GM21526 (cell line): ENCODE data around the gene JAZF1.
"Not testable (repeated sequence)": the region's sequence is repeated elsewhere in the genome, so short reads cannot be mapped to it uniquely, and the experiment has no call there.

Experiments used
- ATAC-seq: cut with Tn5 transposase; IDR thresholded peaks from one replicate; pipeline ENCODE4 v1.9.1; 2021; ENCODE audit warnings: moderate library complexity; ENCODE audit not compliant: unreplicated experiment, low FRiP score

Gene JAZF1

DNA sequence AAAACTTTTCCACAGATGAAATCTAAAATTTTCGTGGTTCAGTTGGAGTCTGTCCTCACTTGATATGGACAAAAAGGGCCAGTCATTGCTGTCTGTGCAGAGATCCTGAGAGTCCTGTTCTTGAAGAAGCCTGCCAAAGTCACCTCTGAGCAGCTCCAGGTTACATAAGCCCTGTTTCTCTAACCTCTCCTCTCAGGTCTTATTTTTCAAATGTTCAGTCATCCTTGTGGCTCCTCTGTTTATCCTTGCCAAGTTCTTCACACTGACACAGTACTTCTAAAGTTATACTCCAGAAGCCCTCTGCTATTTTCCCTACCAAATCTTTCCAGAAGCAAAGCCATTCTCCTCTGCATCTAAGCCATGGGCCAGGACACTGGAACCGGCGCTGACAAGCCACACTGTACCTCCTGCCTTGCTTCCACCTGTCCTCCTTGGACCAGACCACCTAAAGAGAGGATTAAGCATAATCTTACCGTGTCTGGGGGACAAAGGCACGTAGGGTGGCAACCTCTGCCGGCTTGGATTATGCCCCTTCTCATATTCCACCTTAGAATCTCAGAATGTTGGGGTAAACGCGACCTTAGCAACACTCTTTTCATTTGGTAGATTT is 161.6 kb downstream of the JAZF1 start:
- no peak for ATAC-seq

DNA sequence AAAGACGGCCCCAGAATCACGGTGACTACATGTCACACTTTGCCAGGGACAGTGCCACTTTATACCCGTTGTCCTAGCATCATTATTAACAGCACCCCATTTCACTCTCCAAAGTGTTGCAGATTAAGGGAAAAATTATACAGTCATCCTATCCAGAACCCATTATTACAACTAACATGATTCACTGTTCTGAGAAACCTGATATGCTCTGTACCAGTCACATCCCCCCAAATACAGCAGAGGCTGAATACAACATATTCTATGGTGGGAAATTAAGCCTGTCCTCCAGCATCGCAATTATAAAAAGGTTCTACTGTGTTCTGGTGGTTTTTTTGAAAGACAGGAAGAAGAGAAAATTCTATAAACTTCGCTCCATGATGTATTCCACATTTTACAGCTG is 162.1 kb downstream of the JAZF1 start:
- ATAC-seq: no peak

DNA sequence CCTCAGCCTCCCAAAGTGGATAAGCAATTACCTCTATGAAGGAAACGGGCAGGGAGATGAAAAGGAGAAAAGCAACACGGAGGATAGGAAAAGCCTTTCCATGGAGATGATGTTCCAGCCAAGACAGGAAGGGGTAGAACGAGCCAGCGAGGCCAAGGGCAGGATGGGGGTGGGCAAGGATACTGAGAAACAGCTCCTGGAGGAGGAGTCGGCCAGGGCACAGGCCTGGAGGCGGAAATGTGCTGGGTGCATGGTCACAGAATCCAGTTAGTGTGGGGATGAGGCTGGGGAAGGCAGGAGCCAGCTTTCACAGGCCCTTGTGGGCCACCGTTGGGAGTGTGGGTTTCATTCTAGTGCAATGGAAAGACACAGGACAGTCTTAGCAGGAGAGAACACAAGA is 162.6 kb downstream of the JAZF1 start:
- no peak for ATAC-seq

DNA sequence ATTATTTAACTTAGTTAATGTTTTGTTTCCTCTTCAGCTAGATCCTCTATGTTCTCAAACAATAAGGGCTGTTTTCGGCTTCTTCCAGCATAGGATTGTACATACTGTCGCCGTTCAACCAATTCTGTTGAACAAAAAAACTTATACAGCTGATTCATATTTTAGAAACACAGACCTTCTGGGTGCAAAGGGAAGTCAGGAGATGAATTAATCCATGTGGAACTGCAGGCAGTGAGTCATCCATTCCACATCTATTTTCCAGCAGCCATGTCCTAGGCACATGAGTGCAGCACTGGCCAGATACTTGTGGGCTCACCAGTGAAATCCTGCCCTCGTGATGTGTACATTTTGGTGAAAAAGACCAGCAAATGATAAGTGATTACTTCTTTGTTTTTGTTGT is 163.2 kb downstream of the JAZF1 start:
- ATAC-seq: no peak

DNA sequence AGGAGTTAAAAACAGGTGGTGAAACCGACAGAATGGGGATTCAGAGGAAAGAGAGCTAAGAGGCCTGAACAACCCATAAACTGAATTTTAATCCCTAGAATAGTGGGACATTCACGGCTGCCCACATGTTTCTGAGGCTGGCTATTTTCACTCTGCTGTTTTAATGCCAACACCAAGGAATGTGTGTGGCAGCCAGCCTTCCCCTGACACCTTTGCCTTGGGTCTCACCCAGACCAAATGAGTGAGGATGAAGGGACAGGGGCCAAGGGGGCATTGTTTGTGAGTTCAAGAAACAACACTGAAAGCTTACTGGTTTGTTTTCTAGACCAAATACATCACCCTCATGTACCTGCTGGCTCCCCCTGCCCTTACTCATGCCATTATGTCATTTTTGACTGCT is 164.3 kb downstream of the JAZF1 start:
- ATAC-seq: no peak

DNA sequence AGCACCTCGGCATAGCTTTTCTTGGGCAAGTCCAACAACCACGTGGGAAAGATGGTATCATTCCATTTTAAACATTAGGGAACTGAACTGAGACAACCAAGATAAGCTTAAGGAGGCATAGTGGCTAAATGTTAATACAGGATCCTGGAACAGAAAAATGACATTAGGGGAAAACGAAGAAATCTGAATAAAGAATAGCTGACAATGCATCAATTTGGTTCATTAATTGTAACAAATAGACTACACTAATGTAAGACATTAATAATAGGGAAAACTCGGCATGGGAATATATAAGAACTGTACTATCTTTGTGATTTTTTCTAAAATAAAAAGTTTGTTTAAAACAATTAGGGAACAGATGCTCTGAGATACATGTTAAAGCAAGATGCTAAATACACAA is 165.4 kb downstream of the JAZF1 start:
- ATAC-seq: no peak

DNA sequence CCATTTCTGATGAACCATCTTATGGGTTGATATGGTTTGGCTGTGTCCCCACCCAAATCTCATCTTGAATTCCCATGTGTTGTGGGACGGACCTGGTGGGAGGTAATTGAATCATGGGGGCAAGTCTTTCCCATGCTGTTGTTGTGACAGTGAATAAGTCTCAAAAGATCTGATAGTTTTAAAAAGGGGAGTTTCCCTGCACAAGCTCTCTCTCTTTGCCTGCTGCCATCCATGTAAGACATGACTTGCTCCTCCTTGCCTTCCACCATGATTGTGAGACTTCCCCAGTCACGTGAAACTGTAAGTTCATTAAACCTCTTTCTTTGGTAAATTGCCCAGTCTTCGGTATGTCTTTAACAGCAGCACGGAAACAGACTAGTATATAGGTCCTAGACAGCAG is 166.3 kb downstream of the JAZF1 start:
- not testable (repeated sequence) for ATAC-seq

DNA sequence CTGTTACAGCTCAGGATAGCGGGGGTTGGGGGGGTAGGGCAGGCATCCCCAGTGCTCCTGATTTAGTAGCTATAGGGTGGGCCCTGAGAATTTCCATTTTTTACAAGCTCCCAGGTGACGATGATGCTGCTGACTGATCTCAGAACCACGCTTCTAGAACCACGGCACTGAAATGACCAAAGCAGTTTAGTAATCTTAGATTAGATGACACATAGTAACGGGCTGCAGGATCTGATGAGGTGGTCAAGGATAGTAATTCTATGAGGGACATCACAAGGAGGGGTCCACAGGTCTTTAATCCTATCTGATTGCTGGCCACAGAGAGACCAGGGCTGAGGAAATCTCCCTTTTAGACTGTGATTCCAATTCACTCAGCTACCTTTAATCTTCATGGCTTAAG is 167.2 kb downstream of the JAZF1 start:
- ATAC-seq: no peak

DNA sequence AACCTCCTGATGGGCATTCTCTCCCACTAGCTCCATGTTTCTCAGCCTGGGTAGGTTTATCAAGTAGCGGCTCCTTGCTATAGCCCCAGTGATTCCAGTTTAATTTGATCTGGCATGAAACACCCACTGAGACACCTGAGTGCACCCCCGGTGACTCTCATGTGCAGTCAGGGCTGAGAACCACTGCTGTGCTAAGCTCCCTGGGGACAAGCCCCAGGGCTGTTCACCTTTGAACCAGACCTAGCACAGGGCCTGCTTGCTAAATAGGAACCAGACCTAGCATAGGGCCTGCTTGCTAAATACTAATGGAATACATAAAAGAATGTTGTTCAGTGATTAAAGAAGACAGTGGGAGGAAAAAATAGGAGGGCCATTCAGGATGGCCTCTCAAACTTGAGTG is 167.6 kb downstream of the JAZF1 start:
- ATAC-seq: no peak

DNA sequence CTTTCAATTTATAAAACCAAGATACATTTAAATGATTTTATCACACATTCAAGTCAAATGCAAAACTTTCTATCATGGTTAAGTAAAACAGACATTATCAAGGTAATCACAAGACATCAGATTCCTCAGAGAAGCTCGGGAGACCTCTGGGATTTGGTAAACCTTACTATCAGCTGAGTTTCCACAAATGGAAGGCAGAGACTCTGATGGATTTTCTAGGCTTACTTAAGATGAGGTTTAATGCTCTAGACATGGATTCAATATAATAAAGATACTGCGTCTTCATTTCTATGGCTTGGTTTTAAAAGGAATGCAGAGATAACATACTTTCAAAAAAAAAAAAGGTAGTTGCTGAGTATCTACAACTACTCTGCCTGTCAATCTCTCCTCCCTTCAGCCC is 171.7 kb downstream of the JAZF1 start:
- no peak for ATAC-seq

DNA sequence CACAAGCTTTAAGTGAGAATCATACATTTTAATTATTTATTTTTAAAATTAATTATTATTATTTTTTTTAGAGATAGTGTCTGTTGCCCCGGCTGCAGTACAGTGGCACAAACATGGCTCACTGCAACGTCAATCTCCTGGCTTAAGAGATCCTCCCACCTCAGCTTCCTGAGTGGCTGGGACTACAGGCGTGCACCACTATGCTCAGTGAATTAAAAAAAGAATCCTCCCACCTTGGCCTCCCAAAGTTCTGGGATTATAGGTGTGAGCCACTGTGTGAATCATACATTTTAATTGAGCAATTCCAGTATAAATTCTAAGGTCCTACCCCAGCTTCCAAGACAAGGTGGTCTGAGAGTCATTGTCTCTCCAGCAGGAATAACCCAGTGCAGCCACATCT is 172.4 kb downstream of the JAZF1 start:
- ATAC-seq: no peak

DNA sequence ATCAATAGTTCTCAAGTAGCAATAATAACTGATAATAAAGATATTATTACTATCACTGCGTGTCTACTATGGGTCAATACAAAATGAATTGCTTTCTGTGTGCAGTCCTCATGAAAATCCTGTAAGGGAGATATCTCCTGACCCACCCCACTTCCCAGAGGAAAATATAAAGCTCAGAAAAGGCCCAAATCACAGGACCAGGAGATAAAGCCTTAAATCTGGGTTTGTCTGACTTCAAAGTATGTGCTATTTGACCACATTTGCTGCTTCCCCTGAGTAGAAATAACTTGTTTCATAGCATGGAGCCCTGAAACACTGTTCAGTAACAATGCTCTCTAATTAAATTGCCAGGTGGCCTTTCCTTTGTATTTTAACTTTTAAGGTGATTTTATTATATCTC is 174.1 kb downstream of the JAZF1 start:
- ATAC-seq: no peak

DNA sequence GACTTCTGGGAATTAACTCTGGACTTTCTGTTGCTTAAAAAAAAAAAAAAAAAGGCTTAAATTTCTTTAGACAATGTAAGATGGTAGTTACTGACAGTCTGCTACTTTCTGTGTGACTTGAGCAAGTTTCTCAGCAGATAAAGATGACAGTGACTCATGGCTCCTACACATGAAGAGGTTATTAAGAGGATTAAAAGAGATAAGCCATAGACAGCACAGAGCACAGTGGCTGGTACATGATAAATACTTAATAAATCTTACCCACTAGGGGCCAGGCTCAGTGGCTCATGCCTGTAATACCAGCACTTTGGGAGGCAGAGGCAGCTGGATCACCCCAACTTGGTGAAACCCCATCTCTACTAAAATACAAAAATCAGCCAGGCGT is 174.8 kb downstream of the JAZF1 start:
- no peak for ATAC-seq

DNA sequence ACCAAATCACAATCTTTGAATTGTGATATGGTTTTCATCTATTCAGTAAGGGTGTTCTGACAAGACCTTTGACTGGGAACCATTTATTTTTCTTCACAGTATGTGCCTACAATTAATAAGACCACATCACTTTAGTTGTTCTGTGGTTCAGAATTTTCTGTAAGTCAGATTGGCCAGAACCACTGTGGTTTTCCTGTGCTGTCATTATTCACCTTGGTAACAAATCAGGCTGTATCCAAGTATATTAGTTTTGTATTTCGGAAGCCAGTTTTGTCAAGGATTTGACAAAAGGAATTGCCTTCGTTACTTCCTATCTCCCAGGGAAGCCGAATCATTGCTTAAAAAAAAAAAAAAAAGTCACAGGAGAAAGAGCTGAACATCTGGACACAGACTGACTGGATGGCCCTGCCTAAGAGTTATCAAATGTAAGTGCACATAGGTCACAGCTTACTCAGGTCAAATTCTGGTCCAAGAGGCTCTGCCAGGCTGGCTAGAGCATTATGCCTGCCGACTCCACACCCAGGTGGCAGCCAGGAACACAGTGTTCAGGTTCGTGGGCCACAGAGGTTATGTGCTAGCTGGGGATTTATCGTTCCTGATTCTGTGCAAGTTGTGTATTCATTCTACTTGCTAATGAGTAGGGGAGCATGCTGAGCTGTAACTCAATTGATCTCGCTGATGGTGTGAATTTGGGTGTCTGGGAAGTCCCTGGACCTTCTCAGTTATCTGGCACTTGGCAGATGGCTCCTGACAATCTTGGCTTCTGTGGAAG is 175.3 kb downstream of the JAZF1 start:
- ATAC-seq: no peak

DNA sequence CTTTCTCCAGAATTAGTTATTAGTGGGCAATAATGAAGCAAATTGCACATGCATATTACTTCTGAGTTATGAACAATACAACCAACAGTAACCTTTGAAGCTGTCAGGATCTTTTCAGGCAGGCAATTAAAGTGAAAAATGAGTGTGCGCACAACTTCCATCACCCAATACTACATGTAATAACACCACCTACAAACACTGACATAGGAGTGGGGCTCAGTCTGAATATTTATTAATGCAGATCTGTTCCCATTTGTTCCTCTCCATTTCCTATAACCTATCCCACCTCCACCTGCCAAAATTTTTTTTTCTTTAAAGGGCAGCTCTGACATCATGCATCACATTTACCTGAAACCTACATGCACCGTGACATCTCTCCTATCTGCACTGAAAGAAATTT is 177.2 kb downstream of the JAZF1 start:
- no peak for ATAC-seq

DNA sequence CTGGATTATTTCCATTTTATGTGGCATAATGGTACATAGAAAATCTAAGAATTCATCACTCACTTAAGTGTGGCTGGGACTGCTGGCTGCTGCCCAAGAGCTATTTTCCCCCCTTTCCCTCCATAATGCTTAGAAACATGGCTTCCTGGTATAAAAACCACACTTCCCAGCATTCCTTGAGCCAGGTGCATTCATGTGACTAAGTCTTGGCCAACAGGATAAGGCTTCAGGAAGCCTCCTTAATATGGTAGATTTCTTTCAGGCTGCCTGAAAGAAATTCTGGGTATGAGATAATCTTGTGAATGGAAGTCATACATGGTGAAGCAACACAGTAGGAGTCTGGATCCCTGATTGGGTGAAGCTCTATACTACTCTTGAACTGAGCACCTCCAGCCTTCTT is 178.0 kb downstream of the JAZF1 start:
- ATAC-seq: no peak

DNA sequence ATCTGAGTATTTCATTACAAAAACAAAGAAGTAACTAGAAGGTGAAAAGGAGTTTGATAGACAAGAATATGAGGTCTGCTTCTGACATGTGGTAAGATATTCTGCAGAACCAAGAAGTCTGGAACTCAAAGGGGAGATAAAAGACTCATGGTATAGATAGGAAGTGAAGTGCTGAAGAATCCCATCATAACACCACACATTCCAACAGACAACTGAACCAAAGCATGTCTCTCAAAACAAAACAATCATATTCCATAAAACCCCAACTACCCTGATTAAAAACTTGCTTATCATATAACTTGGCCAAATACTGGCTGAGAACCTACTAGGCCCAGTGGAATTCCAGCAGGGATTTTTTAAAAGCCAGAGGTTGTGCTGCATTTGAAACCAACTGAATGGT is 178.7 kb downstream of the JAZF1 start:
- ATAC-seq: no peak

DNA sequence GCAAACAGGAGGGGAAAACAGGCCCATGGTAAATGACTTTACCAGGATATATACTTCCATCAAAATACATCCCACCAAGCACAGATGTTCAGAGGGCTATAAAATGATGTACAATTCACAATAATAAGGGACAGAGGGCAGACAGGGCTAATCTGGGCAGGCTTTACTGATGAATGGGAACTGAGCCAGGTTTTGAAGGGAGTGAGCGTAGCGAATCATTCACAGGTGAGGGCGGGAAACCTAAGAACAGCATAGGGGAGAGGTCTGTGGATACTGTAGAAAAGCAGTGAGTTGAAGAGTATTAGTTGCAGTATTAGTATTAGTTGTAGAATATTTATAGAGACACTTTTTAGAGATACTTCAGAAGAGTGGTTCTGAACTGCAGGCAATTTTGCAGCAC is 180.8 kb downstream of the JAZF1 start:
- ATAC-seq: no peak

DNA sequence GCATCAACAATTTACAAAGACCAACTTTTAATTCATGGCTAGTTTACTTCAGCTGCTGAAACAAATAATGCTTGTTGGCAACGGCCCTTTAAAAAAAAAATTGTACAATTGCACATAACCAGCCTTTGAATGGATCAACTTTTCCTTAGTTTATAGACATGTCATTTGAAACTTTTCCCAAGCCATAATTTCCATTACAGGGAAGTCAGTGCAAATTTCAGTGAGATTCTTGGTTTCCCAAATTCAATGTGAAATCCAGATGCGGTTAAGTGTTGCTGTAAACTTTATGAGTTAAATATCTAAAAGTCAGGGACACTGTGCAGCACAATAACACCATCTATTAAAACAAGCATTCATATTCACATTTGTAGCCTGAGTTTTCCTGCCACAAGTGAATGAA is 182.2 kb downstream of the JAZF1 start:
- no peak for ATAC-seq

DNA sequence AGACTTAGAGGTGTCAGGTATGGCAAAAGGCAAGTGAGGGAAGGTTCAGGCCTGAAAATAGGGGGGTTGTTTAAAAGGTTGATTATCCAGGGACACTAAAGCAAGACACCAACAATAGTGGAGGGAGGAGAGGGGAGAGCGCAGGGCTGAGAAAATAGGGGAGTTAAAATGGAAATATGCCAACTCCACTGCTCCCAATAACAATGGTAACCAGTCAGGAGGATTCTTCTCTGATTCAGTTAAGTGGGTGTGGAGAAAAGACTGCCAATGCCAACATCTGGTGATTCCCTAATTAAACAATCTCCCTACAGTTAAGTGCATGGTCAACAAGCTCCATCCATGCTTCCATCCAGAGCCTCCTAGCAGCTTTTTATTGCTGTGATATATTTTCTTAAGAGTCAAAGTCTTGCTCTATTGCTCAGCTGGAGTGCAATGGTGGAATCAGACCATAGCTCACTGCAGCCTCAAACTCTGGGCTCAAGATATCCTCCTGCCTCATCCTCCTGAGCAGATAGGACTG is 183.3 kb downstream of the JAZF1 start:
- ATAC-seq: no peak

DNA sequence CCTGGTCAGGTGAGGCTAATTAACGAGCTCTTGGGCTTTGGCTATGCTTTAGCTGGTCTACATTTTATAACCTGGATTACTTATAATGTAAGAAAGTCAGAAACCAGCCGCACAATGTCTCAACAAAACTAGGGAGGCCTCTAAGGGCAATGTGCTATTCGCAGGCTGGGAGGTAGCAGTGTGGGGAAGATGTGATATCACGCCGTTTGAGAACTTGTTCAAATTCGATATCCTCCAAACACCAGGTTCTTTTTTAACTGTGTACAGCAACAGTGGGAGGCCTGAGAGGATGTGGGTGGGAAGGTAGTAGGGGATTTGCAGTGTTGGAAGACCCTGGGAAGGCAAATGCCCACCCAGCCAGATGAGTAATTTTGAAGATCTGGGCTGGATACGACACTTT is 184.5 kb downstream of the JAZF1 start:
- no peak for ATAC-seq

DNA sequence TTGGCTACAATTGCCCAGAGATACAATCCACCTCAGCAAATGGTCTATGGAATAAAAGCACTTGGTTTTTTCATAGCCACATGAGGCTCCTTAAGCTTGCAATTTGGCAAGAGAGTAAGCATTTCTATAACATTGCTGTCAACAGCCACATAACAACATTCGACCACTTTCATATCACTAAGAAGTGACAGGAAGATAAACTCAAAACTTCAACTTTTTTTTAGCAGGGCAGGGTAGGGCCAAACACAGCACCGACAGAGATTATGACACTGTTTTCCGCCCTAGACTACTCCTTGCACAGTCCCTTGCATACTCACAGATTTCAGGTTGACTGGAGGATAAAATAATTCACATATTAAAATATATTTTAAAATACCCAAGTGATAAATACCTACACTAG is 185.4 kb downstream of the JAZF1 start:
- ATAC-seq: no peak
